OCI-LY1 (cell line): Measurements from ENCODE around the gene SAG.

Source experiments
- EZH2 ChIP-seq: fragments of 200-600 bp; sonication (generic), shearing (Covaris generic); IDR thresholded peaks from 2 replicates; pipeline ENCODE4 v1.8.0; 2017; ENCODE audit warnings: borderline replicate concordance, mixed run types, mild to moderate bottlenecking, antibody characterized with exemption, low read length, moderate library complexity, mixed read lengths
- TF ChIP-seq, protein P1 (sequence below): fragments of 200-600 bp; sonication (generic), shearing (Covaris generic); IDR thresholded peaks from 2 replicates; pipeline ENCODE4 v1.5.1; 2017; ENCODE audit warnings: mild to moderate bottlenecking, antibody characterized with exemption, low read length, moderate library complexity, mixed read lengths

DNA sequence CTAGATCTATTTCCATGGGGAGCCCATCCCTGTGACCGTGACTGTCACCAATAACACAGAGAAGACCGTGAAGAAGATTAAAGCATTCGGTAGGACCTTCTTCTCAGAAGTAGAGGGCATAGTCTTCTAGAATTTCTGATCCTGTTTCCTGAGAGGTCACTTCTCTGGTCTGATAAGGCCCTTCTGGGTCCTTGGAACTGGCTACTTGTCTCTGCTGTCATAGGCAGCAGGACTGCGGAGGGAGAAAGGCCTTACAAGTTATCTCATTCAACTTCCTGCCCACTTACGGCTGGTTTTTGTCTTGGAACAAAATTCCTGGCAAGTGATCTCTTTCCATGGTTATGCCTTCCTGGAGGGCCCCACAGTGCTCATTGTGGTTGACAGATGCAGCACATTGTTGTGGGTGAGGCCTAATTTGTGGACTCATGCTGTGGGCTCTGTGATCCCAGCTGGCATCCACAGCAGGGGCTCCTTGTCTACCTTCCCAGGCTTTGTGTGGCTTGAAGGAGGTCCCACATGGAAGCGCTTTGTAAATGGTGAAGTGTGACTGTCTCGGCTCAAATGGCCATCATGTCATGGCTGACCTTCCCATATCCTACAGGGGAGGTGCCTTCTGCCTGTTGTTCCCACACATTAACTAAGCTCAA, 22.0 kb downstream of the SAG start:
- TF ChIP-seq, protein P1, sequence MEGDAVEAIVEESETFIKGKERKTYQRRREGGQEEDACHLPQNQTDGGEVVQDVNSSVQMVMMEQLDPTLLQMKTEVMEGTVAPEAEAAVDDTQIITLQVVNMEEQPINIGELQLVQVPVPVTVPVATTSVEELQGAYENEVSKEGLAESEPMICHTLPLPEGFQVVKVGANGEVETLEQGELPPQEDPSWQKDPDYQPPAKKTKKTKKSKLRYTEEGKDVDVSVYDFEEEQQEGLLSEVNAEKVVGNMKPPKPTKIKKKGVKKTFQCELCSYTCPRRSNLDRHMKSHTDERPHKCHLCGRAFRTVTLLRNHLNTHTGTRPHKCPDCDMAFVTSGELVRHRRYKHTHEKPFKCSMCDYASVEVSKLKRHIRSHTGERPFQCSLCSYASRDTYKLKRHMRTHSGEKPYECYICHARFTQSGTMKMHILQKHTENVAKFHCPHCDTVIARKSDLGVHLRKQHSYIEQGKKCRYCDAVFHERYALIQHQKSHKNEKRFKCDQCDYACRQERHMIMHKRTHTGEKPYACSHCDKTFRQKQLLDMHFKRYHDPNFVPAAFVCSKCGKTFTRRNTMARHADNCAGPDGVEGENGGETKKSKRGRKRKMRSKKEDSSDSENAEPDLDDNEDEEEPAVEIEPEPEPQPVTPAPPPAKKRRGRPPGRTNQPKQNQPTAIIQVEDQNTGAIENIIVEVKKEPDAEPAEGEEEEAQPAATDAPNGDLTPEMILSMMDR = no peak
- no peak for TF ChIP-seq EZH2
